RWPE1 (cell line): ENCODE measurements around the gene ROR2.
"Not testable (repeated sequence)": the region's sequence is repeated elsewhere in the genome, so short reads cannot be mapped to it uniquely, and the experiment has no call there.

Experiments used
- CTCF ChIA-PET: fragments of 350-600 bp; sonication (Branson Sonifier 250); formaldehyde crosslinking; extraction: SDS; loops from one replicate; lab custom pipeline; 2021; lab: Yijun Ruan, JAX
- POLR2A ChIA-PET: fragments of 400-600 bp; formaldehyde crosslinking; extraction: SDS; loops from one replicate; lab custom pipeline; 2020; ENCODE audit warnings: antibody characterized with exemption; ENCODE audit not compliant: low non-redundant PET; lab: Yijun Ruan, JAX
- DNase-seq: peaks from one replicate; pipeline ENCODE4 v3.0.0; 2012; ENCODE audit warnings: low spot score
- H3K27ac ChIP-seq: fragments of 450-650 bp; 2 replicates; pipeline ENCODE4 v1.5.1; 2017
- CTCF ChIP-seq: fragments of 450-650 bp; conservative IDR thresholded peaks from 2 replicates; pipeline ENCODE4 v1.5.1; 2017; ENCODE audit warnings: low read depth, mild to moderate bottlenecking

ROR2 gene

GRCh38 chr9:91530829-91531228, 419.2 kb downstream of the ROR2 start:
- DNase-seq, result no peak
- POLR2A ChIA-PET, result no interaction called here
- CTCF ChIA-PET, result no interaction called here
- no peak overlapping the region for H3K27ac ChIP-seq
- no peak for TF ChIP-seq CTCF

DNA sequence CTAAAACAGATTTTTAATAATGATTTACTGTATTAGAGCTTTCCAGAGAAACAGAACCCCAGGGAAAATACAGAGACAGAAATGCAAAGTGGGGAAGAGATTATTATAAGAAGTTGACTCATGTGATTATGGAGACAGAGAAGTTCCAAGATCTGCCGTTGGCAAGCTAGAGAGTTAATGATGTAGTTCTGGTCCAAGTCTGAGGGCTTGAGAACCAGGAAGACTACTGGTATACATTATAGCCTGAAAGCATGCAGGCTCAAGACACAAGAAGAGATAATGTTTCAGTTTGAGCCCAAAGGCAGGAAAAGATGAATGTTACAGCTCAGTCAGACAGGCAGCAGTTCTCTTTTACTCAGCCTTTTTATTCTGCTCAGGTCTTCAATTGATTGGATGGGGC, 427.5 kb downstream of the ROR2 start:
- H3K27ac ChIP-seq, result no peak overlapping the region
- no peak for DNase-seq
- ChIA-PET POLR2A (no interaction called here), CTCF (no interaction called here)
- TF ChIP-seq CTCF, result no peak

DNA sequence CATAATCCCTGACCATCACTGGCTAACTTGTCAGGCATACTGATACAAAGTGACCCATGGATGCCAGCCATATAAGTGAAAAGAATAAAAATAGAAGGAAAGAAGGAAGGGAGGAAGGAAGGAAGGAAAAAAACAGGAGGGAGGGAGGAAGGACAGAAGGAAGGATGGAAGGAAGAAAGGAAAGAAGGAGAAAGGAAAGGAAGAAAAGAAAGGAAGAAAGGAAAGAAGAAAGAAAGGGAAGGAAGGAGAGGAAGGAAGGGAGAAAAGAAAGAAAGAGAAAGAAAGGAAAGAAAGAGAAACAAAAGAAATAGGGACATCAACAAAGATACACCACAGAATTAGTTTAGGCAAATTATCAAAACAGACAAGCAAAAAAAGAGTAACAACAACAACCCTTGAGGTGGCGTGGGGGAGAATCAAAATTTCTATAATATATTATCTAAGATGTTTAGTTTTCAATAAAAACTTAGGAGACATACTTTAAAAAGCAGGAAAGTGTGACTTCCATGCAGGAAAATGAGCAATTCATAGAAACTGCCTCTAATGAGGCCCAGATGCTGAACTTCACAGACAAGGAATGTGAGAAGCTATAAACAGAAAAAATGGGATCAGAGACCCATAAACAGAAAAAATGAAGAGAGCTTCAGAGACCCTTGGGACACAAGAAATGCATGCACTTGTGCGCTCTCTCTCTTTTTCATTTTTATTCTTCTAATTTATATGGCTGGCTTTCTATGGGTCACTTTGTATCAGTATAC, 430.3 kb downstream of the ROR2 start:
- no peak for TF ChIP-seq CTCF
- ChIA-PET CTCF (no interaction called here), POLR2A (no interaction called here)
- H3K27ac ChIP-seq, result no peak overlapping the region
- DNase-seq, result no peak

- ChIA-PET CTCF (interaction anchor here (0.6 kb wide), 1 partner anchor 38 kb away, joined by 4 read pairs; no protein-coding TSS in a partner anchor), POLR2A (no interaction called here)
These were observed 431.6 kb downstream of the ROR2 start for GRCh38 chr9:91518462-91518861.

DNA sequence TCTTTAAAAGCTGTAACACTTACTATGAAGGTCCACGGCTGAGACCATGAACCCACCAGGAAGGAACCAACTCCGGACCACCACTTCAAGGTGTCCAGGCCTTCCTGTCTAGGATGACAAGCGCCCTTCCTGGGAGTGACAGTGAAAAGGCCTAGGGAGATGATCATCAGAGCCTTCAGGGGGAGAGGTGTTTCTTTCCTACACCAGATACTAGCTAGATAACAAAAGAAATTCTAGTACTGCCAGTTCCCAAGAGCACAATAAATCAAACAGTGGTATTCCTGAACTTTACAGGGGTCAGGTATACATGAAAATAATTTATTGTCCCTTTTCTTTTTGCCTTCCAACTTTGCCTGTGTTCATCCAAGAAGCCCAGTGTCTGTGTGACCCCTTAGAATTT, 432.2 kb downstream of the ROR2 start:
- POLR2A ChIA-PET, result no interaction called here

More at GRCh38 chr9:91518462-91518861, 431.6 kb downstream of the ROR2 start:
- no peak for DNase-seq
- no peak overlapping the region for H3K27ac ChIP-seq
- no peak for TF ChIP-seq CTCF

GRCh38 chr9:91517332-91517731, 432.7 kb downstream of the ROR2 start:
- CTCF ChIA-PET, H3K27ac ChIP-seq, DNase-seq, POLR2A ChIA-PET: not testable (repeated sequence)

More for the DNA sequence above, 432.2 kb downstream of the ROR2 start:
- TF ChIP-seq CTCF, result no peak
- CTCF ChIA-PET, result no interaction called here
- H3K27ac ChIP-seq, result no peak overlapping the region
- no peak for DNase-seq

DNA sequence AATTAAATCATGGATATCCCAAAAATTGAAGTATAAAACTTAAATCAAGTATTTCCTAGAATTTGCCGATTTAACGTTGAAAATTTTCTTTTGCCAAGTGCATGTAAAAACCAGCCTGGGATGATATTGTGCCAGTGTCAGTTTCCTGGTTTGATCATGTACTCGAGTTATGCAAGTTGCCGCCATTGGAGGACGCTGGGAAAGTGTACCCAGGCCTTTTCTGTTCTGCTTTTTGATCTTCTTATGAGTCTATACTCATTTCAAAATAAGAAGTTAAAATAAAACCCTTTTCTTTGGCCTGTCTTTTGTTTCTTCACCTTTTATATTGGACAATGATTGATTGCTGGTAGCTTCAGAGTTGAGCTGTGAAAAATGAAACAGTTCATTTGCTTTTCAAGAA, 433.3 kb downstream of the ROR2 start:
- DNase-seq, result no peak
- ChIA-PET POLR2A (no interaction called here), CTCF (interaction anchor here (0.6 kb wide), 1 partner anchor 25 kb away, joined by 3 read pairs; no protein-coding TSS in a partner anchor)
- H3K27ac ChIP-seq, result no peak overlapping the region
- TF ChIP-seq CTCF, result no peak
